ENCODE measurements around the gene VSNL1. TPM values are rescaled to one million over a fixed set of nuclear protein-coding genes. Genes with fewer than 3 reads are reported as not detected.

VSNL1 gene
- total and polyA plus RNA-seq, 2 donors (not counting 1 experiment from before 2014, with no cell fraction given) = not detected

DNA sequence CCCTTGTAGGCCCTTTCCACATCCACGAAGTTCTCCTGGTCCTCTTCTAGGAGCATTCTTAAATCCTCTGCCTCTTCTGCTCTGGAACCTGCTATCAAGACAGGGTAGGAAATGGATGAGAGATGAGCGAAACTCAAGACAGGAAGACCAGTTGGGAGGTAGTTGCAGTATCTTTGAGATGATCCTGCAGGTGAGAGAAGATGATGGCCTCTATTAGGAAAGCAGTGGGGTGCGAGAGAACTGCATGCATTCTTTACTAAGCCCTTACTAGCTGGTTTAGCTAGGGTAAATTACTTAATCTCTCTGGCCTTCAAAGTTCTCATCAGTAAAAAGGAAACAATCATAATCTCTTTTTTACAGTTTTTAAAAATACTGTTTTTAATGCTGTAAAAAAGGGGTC lies 47.0 kb downstream of the VSNL1 start:
- H3K36me3 ChIP-seq (replicated peaks in 1 of 2; ENCODE audit: control extremely low read depth in 1 of 2, control insufficient read depth in 1 of 2, extremely low read depth in 1 of 2, insufficient read depth in 2 of 2, low read length in 1 of 2) = no peaks in the 10 kb centered on the region
- no peaks in the 10 kb centered on the region for H4K20me1 ChIP-seq (ENCODE audit: control insufficient read depth, insufficient read depth, low read length, poor library complexity, severe bottlenecking)
- DNase-seq = no peak
- H3K9me3 ChIP-seq (ENCODE audit: control extremely low read depth in 1 of 3, control insufficient read depth in 2 of 3, insufficient read depth in 1 of 3, low read length in 2 of 3) = no peaks in the 10 kb centered on the region
- peaks cover 0 to 6% (median 2%) of the 10 kb centered on the region in 4 experiments for H3K27me3 ChIP-seq (replicated peaks in 1 of 4; ENCODE audit: control extremely low read depth in 1 of 4, control insufficient read depth in 3 of 4, insufficient read depth in 4 of 4, low read length in 3 of 4)
- POLR2A ChIA-PET = no interaction called here
- intact Hi-C loops (cut with micrococcal nuclease) = no loop called here
- H3K4me1 ChIP-seq (ENCODE audit: control insufficient read depth in 2 of 2, insufficient read depth in 2 of 2, low read length in 2 of 2) = no peaks in the 10 kb centered on the region
- TF ChIP-seq, protein P1, sequence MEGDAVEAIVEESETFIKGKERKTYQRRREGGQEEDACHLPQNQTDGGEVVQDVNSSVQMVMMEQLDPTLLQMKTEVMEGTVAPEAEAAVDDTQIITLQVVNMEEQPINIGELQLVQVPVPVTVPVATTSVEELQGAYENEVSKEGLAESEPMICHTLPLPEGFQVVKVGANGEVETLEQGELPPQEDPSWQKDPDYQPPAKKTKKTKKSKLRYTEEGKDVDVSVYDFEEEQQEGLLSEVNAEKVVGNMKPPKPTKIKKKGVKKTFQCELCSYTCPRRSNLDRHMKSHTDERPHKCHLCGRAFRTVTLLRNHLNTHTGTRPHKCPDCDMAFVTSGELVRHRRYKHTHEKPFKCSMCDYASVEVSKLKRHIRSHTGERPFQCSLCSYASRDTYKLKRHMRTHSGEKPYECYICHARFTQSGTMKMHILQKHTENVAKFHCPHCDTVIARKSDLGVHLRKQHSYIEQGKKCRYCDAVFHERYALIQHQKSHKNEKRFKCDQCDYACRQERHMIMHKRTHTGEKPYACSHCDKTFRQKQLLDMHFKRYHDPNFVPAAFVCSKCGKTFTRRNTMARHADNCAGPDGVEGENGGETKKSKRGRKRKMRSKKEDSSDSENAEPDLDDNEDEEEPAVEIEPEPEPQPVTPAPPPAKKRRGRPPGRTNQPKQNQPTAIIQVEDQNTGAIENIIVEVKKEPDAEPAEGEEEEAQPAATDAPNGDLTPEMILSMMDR (IDR thresholded peaks at IDR 0.05) = no peak
- TF ChIP-seq EZH2 (IDR thresholded peaks at IDR 0.05; ENCODE audit: borderline replicate concordance, insufficient read depth, low read depth, low read length, poor library complexity, severe bottlenecking) = no peak
- no peak overlapping the region for H3K27ac ChIP-seq (ENCODE audit: low read length in 2 of 2)
- no CpG with 5 or more reads among the region's 3 CpGs for WGBS (ENCODE audit: insufficient coverage)
- H3K79me2 ChIP-seq (ENCODE audit: control insufficient read depth, insufficient read depth, low read length) = no peaks in the 10 kb centered on the region
- no peak overlapping the region for H3K4me3 Mint-ChIP-seq
- H3K4me2 ChIP-seq (replicated peaks; ENCODE audit: low read depth, low read length, poor library complexity, severe bottlenecking) = no peak overlapping the region
- no peaks in the 10 kb centered on the region for H3K9me3 Mint-ChIP-seq (ENCODE audit: insufficient read depth)
- H3K27me3 Mint-ChIP-seq = peaks cover 30% of the 10 kb centered on the region
- no peak overlapping the region for H3K4me3 ChIP-seq (ENCODE audit: control extremely low read depth in 1 of 5, extremely low read depth in 1 of 5, insufficient read depth in 1 of 5, low read depth in 2 of 5, low read length in 4 of 5)
- H3K27ac Mint-ChIP-seq = no peak overlapping the region
- CTCF ChIA-PET = no interaction called here
- ATAC-seq (ENCODE audit: low read depth) = no peak
- no peak overlapping the region for H3K9ac ChIP-seq (ENCODE audit: low read length)
- no peaks in the 10 kb centered on the region for H3K4me1 Mint-ChIP-seq
- no peak overlapping the region for H2AFZ ChIP-seq (ENCODE audit: insufficient read depth, low read depth, low read length, poor library complexity, severe bottlenecking)

DNA sequence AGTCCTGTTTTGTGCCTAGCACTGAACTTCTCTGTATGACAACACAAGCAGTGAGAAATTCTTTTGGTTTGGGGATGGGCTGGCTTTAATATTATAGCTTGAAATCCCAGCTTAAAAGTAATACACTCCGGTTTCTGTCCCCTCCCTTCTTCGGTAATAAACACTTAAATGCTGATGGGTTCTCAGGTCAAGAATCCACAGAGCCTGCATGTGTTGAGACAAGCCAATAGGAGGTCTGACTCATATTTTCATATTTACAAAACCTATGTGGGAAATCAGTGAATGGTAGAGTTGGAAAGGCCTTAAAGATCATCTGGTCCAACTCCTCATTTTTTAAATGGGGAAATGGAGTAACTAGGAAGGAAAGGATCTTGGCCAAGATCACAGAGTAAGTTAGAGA lies 47.5 kb downstream of the VSNL1 start:
- no peak overlapping the region for H3K4me2 ChIP-seq (replicated peaks; ENCODE audit: low read depth, low read length, poor library complexity, severe bottlenecking)
- H3K36me3 ChIP-seq (replicated peaks in 1 of 2; ENCODE audit: control extremely low read depth in 1 of 2, control insufficient read depth in 1 of 2, extremely low read depth in 1 of 2, insufficient read depth in 2 of 2, low read length in 1 of 2) = no peaks in the 10 kb centered on the region
- POLR2A ChIA-PET = no interaction called here
- no peak overlapping the region for H3K4me3 ChIP-seq (ENCODE audit: control extremely low read depth in 1 of 5, extremely low read depth in 1 of 5, insufficient read depth in 1 of 5, low read depth in 2 of 5, low read length in 4 of 5)
- no peaks in the 10 kb centered on the region for H4K20me1 ChIP-seq (ENCODE audit: control insufficient read depth, insufficient read depth, low read length, poor library complexity, severe bottlenecking)
- TF ChIP-seq EZH2 (IDR thresholded peaks at IDR 0.05; ENCODE audit: borderline replicate concordance, insufficient read depth, low read depth, low read length, poor library complexity, severe bottlenecking) = no peak
- TF ChIP-seq, protein P1 (IDR thresholded peaks at IDR 0.05) = no peak
- H2AFZ ChIP-seq (ENCODE audit: insufficient read depth, low read depth, low read length, poor library complexity, severe bottlenecking) = no peak overlapping the region
- DNase-seq = no peak
- H3K9ac ChIP-seq (ENCODE audit: low read length) = no peak overlapping the region
- H3K4me1 Mint-ChIP-seq = no peaks in the 10 kb centered on the region
- CTCF ChIA-PET = no interaction called here
- H3K27ac Mint-ChIP-seq = no peak overlapping the region
- intact Hi-C loops (cut with micrococcal nuclease) = no loop called here
- H3K9me3 ChIP-seq (ENCODE audit: control extremely low read depth in 1 of 3, control insufficient read depth in 2 of 3, insufficient read depth in 1 of 3, low read length in 2 of 3) = no peaks in the 10 kb centered on the region
- H3K4me1 ChIP-seq (ENCODE audit: control insufficient read depth in 2 of 2, insufficient read depth in 2 of 2, low read length in 2 of 2) = no peaks in the 10 kb centered on the region
- H3K27ac ChIP-seq (ENCODE audit: low read length in 2 of 2) = no peak overlapping the region
- no peaks in the 10 kb centered on the region for H3K79me2 ChIP-seq (ENCODE audit: control insufficient read depth, insufficient read depth, low read length)
- no peaks in the 10 kb centered on the region for H3K9me3 Mint-ChIP-seq (ENCODE audit: insufficient read depth)
- peaks cover 0 to 6% (median 2%) of the 10 kb centered on the region in 4 experiments for H3K27me3 ChIP-seq (replicated peaks in 1 of 4; ENCODE audit: control extremely low read depth in 1 of 4, control insufficient read depth in 3 of 4, insufficient read depth in 4 of 4, low read length in 3 of 4)
- no peak for ATAC-seq (ENCODE audit: low read depth)
- H3K27me3 Mint-ChIP-seq = peaks cover 30% of the 10 kb centered on the region
- H3K4me3 Mint-ChIP-seq = no peak overlapping the region
- no CpG with 5 or more reads among the region's 2 CpGs for WGBS (ENCODE audit: insufficient coverage)

Measured in B cell (primary cell).